HG03103 (cell line): ENCODE data around the gene PRELID3B.

Experiments
- ATAC-seq: cut with Tn5 transposase; IDR thresholded peaks from one replicate; pipeline ENCODE4 v1.9.1; 2021; ENCODE audit warnings: low read depth; ENCODE audit not compliant: unreplicated experiment

Gene PRELID3B

DNA sequence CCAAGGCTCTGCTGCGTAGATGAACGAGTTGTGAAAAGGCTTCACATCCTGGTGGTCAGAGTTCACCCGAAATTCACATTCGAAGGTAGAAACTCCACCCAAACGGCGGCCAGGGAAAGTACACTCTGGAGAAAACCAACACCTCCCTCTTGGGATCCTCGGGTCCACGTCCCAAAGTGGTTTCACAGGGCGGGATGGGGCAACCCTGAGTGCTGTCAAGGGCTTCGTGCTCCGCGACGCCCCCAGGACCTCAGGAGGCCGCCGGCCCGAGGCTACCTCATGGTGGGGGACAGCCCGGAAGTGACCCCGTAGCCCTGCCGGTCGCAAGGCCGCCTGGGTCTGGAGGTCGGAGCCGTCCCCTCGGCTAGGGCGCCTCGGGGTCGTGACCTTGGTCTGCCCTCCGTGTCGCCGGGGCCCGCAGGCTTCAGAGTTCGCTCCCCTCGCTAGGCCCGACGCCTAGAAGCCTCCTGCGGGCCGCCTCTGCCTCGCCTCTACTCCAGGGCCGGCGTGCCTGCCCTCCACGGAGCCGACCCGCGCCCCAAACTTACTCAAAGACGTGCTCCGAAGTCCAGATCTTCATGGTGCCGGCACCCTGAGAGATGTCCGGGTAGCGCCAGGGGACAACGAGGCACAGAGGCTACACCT is at the start of gene PRELID3B:
Gene PRELID3B (minus strand): TSS at position 636 of the 645 bp plus-strand sequence. CDS start 56 bp downstream, at position 580.
- ATAC-seq, result peak; percentile 31

DNA sequence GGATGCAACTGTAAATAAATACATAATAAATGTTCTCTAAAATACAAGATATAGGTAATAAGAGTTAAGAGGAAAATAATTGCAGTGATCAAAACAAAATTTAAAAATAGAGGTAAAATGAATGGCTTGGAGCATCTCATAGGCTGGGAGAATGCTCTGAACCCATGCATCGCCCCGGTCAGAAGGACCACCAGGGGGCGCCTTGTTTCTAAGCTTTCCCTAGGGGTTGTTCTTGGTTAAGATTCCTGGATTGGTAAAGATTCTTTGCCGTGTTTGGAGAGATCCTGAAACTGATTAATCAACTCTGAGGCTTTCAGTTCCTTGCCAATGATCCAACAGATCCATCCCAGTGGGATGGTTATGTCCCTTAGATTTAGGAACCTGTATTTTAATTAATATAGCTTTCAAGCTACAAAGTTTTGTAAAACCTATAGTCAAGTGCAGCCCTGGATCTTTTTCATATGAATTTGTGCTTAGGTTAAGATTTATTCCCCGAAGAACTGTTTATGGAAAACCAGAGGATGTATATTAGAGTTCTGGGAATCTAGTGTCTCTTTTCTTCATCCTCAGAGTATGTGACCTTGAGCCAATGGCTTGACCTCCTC is 45.3 kb upstream of the PRELID3B start:
- no peak for ATAC-seq

DNA sequence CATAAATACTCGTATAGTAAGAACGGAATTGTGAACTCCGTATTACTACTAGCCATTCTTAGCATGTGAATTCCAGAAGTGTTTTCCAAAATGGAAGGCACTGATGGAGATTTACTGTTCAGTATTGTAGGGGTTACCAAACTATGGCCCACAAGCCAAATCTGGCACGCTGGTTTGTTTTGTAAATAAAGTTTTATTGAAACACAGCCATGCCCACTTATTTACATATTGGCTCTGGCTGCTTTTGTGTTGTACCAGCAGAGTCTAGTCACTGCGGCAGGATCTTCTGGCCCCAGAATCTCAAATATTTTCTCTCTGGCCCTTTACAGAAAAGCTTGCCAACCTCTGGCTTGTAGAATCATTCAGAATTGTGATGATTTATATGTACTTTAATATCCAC is 44.3 kb upstream of the PRELID3B start:
- no peak for ATAC-seq

DNA sequence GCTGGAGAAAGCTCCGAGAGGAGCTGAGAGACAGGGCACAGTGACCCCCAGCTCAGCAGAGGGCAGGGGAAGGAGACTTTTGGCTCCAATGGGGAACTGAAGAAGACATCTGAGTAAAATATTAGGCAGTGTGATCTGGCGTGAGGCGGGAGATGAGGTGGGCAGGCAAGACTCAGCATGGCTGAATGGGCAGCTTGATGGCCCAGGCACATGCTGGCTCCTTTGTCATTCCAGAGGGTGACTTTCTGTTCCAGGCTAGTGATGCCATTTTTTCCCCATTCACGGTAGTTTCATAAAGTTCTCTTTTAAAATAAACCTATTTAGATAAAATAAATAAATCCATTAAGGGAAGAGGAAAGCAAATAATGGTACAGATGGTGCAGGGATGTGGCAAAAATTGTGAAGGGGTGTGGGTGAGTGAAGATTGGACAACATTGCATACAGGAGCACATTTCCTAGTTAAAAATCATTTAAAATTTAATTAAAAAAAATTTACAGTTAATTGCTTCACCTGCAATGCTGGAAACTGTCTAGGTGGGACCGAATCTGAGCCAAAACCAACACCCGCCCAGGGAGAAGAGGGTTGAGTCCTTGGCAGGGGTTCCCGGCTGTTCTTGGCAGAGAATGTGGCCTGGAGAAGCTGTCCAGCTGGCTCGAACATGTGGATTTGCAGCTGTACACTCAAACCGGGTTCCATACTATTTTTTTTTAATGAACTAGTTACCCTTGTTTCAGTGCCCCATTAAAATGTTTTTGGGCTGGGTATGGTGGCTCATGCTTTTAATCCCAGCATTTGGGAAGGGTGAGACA is 41.7 kb upstream of the PRELID3B start:
- ATAC-seq, result no peak

DNA sequence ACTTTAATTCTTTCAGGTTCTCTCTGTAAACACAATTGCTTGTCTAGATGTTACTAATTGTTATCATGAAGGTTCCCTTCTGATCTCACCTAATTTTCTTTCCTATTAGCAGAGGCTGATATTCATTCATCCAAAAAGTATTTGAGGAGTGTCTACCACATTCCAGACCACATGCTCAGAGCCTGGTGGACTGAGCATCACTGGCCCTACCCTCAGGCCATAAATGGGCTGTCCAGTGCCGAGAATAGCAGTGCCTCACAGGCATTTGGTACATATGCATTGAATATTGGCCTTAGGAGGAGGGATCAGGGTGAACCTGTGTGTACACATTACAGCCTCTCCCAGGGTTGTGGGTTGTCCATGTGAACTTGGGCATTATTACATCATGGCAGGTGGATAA is 40.4 kb upstream of the PRELID3B start:
- ATAC-seq, result no peak

DNA sequence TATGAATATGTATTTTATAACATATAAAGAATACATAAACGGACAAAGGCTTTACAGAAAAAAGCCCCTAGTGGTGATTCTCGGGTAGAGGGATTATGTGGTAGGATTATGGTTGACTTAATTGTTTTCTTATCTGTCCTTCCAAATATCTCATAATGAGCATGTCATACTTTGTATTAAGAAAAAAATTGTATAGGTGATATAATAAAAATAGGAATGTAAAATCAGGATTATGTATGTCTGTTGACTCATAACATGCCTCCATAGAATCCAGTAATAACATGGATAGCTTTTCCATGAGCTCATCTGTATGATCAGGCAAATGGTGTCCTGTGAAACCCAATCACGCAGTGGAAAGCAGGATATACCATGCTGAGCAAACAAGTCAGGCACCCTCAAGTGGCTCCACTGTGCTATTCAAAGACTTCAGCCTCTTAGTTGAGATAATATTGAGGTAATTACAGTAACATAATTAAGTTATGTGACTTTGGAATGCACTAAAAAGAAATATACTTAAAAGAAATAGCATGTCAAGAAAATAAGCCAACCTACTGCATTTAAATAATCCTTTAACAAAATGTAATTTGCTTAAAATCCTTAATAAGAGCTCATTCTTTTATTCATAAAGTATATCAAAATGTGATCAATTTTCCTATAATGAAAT is 39.6 kb upstream of the PRELID3B start:
- no peak for ATAC-seq

DNA sequence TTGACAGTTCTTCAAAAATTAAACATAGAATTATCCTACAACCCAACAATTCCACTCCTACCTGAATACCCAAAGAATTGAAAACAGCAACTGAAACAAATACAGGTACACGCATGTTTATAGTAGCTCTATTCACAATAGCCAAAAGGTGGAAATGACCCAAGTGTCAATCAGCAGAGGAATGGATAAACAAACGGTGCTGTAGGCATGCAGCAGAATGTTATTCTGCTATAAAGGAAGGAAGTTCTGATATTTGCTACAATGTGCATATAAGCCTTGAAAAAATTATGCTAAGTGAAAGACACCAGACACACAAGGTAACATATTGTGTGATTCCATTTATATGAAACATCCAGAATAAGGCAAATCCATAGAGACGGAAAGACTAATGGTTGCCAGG is 38.5 kb upstream of the PRELID3B start:
- ATAC-seq, result no peak

DNA sequence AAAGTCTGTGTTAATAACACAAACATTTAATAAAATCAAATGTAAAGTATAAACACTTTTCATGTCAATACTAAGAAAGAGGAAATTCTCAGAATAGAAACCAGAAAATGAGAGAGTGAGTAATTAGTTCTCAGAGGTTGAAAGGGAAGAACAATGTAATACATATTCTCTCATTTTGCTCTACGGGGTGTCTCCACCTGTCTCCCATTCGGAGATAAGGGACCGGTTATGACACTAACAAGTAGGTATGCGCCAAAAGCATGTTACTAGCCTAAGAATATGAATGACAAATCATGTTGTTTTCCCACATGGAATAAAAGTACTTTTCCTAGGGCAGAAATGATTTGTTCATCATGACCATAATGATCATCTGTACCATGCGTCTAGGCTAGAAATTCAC is 35.6 kb upstream of the PRELID3B start:
- ATAC-seq, result no peak

DNA sequence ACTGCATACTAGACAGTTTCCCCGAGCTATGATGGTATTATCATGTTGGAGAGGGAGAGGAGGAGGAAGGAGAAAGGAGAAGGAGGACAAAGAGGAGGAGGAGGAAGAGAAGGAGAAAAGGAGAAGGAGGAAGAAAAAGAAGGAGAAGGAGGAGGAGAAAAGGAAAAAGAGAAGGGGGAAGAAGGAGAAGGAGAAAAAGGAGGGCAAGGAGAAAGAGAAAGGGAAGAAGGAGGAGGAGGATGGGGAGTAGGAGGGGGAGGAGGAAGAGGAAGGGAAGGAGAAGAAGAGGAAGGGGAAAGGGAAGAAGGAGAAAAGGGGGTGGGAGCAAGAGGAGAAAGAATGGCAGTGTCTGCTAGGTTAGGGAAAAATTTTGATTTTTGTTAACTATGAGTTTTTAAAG is 35.1 kb upstream of the PRELID3B start:
- ATAC-seq, result no peak

DNA sequence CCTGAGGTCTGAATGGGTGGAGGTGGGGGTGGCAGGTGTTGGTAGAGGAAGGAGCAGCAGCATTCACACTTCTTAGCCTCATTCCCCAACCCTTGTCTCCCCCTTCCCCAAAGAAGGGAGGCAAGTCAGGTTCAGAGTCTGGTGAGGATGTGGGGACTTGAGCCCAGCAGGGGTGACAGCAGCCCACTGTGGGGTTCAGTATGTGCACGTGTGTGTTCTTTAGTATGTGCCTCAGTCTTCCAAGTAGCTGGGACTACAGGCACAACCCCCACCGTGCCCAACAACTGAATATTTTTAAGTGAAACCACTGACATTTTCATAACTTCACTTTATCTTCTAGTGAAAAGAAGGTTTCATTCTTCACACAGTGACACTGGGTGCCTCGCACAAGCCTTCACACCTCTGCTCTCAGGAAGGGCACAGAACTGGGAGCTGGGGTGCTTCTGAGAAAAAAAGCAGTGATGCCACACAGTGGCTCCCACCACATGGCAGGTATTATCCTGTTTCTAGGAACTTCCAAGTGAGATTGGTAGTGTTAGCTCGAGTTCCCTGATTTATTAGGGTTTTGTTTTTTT is 33.4 kb upstream of the PRELID3B start:
- no peak for ATAC-seq

DNA sequence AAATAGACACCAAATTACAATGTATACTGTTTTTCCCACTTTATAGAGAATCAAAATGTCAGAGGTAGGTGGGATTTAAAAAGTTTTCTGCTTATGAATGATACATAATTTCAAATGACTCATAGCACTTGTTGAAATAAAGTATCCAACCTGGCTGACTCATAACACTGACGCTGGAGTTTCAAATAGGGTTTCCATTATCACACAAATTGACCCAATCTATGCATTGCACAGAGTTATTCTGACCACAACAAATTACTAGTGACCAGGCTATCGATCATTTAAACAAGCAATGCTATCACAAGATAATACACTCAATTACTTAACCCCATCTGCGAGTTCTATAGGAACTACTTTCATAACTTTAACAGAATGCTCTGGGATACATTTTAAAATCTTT is 31.9 kb upstream of the PRELID3B start:
- no peak for ATAC-seq

DNA sequence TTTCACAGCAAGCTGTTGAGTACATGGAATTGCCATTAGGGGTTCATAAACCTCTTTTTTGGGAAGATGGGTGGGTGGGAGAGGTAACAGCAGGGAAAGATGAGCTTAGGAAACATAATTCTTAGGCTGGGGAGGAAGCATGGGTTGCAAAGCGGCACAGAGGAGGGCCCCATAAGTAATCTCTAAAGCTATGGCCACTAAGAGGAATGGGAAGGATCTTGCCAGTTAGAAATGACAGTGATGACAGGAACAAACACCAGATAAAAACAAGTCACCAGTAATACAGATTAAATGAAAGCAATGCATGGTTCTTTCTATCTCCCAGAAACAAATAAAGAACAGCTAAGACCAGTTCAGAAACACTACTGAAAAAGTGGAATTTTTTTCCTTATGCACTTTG is 31.0 kb upstream of the PRELID3B start:
- ATAC-seq, result no peak

DNA sequence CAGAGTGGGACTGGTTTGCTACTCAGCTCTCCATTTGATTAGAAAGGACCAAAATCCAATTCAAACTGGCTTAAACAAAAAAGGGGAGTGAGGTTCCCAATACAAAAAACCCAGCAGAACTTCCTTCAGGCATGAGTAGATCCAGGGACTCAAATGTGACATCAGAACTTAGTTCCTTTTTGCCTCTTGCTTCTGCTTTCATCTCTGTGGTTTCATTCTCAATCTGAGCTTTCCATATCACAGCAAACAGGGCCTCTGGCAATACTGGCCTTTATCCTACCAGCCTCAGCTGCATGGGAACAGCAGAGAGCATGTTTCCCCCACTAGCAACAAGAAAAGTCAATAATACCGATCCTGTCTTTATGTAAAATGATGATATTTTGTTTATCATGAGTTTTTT is 28.6 kb upstream of the PRELID3B start:
- no peak for ATAC-seq

DNA sequence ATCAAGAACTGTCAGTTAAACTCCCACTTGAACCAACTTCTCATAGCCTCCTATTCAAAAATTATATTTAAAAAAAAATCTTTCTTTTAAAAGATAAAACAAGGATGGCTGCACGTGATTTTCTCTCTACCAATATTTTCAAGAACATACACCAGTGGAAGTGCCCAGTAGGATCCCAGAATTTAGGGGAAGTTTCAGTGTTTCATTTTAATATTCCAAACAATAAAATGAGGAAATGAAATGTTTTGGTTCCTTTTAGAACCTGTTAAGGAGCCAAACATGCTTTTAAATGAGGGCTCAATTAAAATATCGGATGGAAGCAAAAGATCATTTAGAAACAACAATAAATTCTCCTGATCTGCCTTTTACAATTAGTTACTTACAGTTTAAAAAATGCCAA is 26.4 kb upstream of the PRELID3B start:
- ATAC-seq, result no peak

DNA sequence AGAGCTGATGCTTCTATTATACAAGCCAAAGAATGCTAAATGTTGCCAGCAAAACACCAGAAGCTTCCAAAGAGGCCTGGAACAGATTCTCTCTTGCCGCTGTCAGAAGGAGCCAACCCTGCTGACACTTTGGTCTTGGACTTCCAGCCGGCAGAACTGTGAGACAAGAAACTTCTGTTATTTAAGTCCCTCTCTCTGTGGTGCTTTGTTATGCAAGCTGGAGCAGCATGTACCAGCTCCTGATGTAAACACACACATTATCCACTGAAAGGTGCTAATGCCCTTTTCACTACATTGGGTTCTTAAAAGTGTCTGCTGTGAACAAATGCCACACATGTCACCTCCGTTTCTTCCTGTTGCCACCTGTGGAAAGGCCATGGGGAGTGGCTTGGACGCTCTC is 25.9 kb upstream of the PRELID3B start:
- ATAC-seq, result no peak

DNA sequence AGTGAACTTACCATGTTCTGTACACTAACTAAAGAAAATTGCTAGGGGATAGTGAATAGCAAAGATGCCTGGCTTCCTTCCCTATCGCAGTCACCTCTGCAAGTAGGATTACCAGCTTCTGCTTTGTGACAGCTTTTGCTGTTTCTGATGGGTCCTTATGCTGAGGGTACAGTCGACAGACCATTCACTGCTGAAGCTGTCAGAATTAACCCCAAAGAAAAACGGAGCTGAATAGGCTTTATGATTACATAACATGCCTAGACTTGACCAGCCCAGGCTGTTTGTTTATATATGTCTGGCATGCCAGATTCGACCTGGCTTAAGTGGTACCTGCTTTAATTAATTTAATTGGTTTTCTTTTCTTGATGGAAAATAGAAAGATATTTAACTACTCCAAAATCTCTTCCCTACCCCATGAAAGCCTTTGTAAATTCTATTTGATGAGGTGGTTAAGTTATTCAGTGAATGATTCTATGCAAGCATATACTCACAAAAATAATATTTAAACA is 21.7 kb upstream of the PRELID3B start:
- ATAC-seq, result no peak

DNA sequence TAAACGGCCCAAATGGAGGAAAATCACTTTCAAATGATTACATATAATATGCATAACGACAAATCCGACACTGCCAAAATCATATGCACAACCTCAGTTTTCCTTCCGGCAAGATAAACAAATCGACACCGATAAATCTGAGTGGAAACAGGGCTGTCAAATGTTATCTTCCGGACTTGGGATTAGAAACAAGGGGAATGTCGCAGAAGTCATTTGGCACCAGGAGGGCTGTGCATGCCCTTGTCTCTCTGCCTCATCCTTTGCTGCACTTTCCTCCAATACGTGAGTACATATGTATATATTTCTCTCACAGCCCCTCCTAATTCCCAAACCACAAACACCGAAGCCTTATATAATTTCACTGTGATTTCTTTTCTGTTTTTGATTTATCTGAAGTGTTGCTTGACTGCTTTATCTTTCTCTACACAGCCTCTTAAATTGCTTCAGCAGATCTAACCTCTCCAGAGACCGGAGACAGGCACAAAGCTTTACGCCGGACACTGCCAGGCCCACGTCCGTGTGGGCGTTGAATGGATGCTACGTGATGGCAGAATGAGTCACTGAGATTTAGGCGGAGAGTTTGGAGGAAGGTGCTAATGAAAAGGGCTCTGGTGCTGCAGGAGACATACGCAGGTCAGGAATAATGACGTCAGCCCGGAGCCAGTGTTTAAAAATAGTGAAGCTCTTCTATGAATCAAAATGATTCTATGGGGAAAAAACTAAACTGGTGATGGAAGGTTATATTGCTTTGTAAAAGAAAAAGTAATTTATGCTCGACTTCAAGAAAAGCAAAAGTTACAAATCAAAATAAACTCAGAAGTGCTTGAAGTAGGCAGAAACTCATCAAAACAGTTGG is 21.0 kb upstream of the PRELID3B start:
- no peak for ATAC-seq

DNA sequence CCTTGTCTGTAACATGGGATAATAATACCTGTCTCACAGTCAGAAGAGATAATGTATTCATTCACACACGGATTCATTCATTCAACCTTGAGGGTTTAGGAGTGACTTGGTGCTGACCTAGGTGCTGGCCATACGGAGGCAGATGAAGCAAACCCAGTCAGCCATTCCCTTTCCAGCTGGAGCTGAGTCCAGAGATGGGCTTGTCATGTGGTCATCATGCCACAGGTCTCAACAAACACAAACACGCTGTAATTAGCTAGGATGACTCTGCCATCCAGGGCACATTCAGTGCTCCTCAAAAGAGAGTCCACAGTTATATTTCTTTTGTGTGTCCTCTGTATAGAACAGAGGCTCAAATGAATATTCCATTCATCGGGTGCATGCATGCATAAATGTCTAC is 19.5 kb upstream of the PRELID3B start:
- no peak for ATAC-seq

DNA sequence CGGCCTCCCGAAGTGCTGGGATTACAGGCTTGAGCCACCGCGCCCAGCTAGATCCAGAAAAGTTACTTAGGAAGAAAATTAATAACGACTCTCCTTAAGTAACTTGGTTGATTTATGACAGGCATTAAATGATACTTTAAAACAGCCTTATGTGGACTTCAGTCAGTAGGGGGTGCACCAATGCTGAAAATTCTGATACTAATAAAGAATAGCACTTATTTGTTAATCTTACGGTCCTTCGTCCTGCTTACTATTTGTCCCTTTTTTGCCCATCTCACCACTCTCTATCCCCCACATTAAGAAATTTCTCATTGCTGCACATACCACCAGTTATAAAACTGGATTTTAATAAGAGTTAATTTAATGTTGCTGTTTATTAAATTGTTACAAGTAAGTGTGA is 12.7 kb upstream of the PRELID3B start:
- ATAC-seq, result no peak

DNA sequence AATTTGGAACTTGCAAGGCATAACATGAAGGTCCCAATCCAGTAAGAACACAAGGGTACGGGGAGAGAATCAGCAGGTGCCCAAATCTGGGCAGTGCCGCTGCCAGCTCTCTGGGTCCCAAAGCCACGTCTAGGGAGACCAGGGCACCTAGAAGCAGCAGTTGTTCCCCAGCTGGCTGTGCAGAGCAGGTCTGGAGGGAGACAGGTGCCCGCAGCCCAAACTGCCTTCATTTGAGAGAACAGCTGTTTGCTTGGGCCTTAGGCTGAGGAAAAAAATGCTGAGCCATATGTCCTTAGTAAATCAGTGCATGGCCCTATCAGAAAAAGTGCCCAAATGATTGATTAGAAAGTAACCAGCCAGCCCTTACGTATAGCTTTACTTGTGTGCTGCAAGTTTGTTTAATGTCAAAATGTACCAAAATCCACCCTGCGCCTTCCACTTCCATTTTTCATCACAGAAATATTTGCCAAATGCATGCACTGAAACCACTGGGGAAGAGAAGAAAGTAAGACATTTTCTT is 9.1 kb upstream of the PRELID3B start:
- ATAC-seq, result no peak
